ENCODE results near the gene PCDHB7.

DNA sequence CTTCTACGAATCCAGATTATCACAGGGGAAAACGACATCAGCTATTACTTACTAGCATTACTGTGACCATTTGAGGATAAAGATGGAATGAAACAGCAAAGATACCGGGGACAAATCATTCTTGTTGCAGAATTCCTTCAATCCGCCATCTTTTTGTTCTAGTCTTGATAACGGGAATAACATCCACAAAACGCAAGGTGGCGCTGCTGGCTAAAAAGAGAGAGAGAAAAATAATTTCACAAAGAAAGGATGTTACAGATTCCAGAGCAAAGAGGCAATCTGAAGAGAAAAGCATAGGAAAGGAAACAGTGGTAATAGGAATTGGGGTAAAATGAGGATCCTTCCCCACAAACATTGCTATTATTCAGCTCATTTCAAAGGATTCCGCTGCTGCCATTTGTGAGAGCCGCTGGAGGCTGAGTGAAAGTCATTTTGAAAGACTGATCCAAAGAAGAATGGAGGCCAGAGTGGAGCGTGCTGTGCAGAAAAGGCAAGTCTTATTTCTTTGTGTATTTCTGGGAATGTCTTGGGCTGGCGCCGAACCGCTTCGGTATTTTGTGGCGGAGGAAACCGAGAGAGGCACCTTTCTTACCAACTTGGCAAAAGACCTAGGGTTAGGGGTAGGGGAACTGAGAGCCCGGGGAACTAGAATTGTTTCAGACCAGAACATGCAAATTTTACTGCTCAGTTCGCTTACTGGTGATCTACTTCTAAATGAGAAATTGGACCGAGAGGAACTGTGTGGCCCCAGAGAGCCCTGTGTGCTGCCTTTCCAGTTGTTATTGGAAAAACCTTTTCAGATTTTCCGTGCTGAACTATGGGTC lies at the start of gene PCDHB7:
- TF ChIP-seq FOXJ3 (CRISPR knock-in tag; IDR thresholded peaks at IDR 0.05; ENCODE audit: borderline replicate concordance): no peak
- TF ChIP-seq, protein P1, sequence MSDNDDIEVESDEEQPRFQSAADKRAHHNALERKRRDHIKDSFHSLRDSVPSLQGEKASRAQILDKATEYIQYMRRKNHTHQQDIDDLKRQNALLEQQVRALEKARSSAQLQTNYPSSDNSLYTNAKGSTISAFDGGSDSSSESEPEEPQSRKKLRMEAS (CRISPR knock-in tag; IDR thresholded peaks at IDR 0.05): no peak
- TF ChIP-seq, protein P2, sequence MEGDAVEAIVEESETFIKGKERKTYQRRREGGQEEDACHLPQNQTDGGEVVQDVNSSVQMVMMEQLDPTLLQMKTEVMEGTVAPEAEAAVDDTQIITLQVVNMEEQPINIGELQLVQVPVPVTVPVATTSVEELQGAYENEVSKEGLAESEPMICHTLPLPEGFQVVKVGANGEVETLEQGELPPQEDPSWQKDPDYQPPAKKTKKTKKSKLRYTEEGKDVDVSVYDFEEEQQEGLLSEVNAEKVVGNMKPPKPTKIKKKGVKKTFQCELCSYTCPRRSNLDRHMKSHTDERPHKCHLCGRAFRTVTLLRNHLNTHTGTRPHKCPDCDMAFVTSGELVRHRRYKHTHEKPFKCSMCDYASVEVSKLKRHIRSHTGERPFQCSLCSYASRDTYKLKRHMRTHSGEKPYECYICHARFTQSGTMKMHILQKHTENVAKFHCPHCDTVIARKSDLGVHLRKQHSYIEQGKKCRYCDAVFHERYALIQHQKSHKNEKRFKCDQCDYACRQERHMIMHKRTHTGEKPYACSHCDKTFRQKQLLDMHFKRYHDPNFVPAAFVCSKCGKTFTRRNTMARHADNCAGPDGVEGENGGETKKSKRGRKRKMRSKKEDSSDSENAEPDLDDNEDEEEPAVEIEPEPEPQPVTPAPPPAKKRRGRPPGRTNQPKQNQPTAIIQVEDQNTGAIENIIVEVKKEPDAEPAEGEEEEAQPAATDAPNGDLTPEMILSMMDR (IDR thresholded peaks at IDR 0.05): peak; percentile 66
- TF ChIP-seq ZNF423 (CRISPR knock-in tag; IDR thresholded peaks at IDR 0.05): no peak
- TF ChIP-seq TEAD4 (CRISPR knock-in tag; IDR thresholded peaks at IDR 0.05): no peak
- no peak for TF ChIP-seq CREB1 (CRISPR knock-in tag; IDR thresholded peaks at IDR 0.05)
- no peak for TF ChIP-seq IRF2 (CRISPR knock-in tag; IDR thresholded peaks at IDR 0.05; ENCODE audit: borderline replicate concordance, low read depth)
- no peak for TF ChIP-seq MYBL2 (CRISPR knock-in tag; IDR thresholded peaks at IDR 0.05)
- TF ChIP-seq, protein P3, sequence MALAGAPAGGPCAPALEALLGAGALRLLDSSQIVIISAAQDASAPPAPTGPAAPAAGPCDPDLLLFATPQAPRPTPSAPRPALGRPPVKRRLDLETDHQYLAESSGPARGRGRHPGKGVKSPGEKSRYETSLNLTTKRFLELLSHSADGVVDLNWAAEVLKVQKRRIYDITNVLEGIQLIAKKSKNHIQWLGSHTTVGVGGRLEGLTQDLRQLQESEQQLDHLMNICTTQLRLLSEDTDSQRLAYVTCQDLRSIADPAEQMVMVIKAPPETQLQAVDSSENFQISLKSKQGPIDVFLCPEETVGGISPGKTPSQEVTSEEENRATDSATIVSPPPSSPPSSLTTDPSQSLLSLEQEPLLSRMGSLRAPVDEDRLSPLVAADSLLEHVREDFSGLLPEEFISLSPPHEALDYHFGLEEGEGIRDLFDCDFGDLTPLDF (CRISPR knock-in tag; IDR thresholded peaks at IDR 0.05): no peak
- TF ChIP-seq, protein P4, sequence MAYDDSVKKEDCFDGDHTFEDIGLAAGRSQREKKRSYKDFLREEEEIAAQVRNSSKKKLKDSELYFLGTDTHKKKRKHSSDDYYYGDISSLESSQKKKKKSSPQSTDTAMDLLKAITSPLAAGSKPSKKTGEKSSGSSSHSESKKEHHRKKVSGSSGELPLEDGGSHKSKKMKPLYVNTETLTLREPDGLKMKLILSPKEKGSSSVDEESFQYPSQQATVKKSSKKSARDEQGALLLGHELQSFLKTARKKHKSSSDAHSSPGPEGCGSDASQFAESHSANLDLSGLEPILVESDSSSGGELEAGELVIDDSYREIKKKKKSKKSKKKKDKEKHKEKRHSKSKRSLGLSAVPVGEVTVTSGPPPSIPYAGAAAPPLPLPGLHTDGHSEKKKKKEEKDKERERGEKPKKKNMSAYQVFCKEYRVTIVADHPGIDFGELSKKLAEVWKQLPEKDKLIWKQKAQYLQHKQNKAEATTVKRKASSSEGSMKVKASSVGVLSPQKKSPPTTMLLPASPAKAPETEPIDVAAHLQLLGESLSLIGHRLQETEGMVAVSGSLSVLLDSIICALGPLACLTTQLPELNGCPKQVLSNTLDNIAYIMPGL (CRISPR knock-in tag; IDR thresholded peaks at IDR 0.05): no peak
- TF ChIP-seq, protein P5, sequence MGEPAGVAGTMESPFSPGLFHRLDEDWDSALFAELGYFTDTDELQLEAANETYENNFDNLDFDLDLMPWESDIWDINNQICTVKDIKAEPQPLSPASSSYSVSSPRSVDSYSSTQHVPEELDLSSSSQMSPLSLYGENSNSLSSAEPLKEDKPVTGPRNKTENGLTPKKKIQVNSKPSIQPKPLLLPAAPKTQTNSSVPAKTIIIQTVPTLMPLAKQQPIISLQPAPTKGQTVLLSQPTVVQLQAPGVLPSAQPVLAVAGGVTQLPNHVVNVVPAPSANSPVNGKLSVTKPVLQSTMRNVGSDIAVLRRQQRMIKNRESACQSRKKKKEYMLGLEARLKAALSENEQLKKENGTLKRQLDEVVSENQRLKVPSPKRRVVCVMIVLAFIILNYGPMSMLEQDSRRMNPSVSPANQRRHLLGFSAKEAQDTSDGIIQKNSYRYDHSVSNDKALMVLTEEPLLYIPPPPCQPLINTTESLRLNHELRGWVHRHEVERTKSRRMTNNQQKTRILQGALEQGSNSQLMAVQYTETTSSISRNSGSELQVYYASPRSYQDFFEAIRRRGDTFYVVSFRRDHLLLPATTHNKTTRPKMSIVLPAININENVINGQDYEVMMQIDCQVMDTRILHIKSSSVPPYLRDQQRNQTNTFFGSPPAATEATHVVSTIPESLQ (CRISPR knock-in tag; IDR thresholded peaks at IDR 0.05): no peak
- TF ChIP-seq JUN (CRISPR knock-in tag; IDR thresholded peaks at IDR 0.05): no peak
- TF ChIP-seq, protein P6, sequence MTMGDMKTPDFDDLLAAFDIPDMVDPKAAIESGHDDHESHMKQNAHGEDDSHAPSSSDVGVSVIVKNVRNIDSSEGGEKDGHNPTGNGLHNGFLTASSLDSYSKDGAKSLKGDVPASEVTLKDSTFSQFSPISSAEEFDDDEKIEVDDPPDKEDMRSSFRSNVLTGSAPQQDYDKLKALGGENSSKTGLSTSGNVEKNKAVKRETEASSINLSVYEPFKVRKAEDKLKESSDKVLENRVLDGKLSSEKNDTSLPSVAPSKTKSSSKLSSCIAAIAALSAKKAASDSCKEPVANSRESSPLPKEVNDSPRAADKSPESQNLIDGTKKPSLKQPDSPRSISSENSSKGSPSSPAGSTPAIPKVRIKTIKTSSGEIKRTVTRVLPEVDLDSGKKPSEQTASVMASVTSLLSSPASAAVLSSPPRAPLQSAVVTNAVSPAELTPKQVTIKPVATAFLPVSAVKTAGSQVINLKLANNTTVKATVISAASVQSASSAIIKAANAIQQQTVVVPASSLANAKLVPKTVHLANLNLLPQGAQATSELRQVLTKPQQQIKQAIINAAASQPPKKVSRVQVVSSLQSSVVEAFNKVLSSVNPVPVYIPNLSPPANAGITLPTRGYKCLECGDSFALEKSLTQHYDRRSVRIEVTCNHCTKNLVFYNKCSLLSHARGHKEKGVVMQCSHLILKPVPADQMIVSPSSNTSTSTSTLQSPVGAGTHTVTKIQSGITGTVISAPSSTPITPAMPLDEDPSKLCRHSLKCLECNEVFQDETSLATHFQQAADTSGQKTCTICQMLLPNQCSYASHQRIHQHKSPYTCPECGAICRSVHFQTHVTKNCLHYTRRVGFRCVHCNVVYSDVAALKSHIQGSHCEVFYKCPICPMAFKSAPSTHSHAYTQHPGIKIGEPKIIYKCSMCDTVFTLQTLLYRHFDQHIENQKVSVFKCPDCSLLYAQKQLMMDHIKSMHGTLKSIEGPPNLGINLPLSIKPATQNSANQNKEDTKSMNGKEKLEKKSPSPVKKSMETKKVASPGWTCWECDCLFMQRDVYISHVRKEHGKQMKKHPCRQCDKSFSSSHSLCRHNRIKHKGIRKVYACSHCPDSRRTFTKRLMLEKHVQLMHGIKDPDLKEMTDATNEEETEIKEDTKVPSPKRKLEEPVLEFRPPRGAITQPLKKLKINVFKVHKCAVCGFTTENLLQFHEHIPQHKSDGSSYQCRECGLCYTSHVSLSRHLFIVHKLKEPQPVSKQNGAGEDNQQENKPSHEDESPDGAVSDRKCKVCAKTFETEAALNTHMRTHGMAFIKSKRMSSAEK (CRISPR knock-in tag; IDR thresholded peaks at IDR 0.05; ENCODE audit: borderline replicate concordance): no peak
